Neural progenitor cell (in vitro differentiated cells): Measurements from ENCODE around the gene STAMBP.
A peak's percentile ranks its signal among the peaks of the same experiment; 100 is the strongest.

ENCODE experiments used
- EZH2 ChIP-seq: fragments of 200-600 bp; sonication (generic); IDR thresholded peaks from 2 replicates; pipeline ENCODE4 v1.6.1; 2017; ENCODE audit warnings: antibody characterized with exemption, mild to moderate bottlenecking, moderate library complexity
- EZH2phosphoT487 ChIP-seq: fragments of 200-600 bp; sonication (generic); IDR thresholded peaks from 2 replicates; pipeline ENCODE4 v1.6.1; 2017; ENCODE audit warnings: antibody characterized with exemption
- TF ChIP-seq, protein P1 (sequence below): fragments of 200-600 bp; sonication (generic); IDR thresholded peaks from 2 replicates; pipeline ENCODE4 v1.5.1; 2017; ENCODE audit warnings: antibody characterized with exemption, mild to moderate bottlenecking

- TF ChIP-seq EZH2 = no peak
- TF ChIP-seq, protein P1, sequence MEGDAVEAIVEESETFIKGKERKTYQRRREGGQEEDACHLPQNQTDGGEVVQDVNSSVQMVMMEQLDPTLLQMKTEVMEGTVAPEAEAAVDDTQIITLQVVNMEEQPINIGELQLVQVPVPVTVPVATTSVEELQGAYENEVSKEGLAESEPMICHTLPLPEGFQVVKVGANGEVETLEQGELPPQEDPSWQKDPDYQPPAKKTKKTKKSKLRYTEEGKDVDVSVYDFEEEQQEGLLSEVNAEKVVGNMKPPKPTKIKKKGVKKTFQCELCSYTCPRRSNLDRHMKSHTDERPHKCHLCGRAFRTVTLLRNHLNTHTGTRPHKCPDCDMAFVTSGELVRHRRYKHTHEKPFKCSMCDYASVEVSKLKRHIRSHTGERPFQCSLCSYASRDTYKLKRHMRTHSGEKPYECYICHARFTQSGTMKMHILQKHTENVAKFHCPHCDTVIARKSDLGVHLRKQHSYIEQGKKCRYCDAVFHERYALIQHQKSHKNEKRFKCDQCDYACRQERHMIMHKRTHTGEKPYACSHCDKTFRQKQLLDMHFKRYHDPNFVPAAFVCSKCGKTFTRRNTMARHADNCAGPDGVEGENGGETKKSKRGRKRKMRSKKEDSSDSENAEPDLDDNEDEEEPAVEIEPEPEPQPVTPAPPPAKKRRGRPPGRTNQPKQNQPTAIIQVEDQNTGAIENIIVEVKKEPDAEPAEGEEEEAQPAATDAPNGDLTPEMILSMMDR = peak; percentile 30
- no peak for TF ChIP-seq EZH2phosphoT487
Observed at GRCh38 chr2:73827018-73827417, 1.7 kb upstream of the STAMBP start.
